Colonic mucosa (tissue), 4 donors: ENCODE results near the gene PRDX2. TPM values are rescaled to one million over a fixed set of nuclear protein-coding genes. Genes with fewer than 3 reads are reported as not detected.

Experiments
- DNase-seq: peaks from one replicate; pipeline ENCODE4 v3.0.0-alpha.2; 2020
- H3K27ac ChIP-seq: fragments of 200-600 bp; one replicate; pipeline ENCODE4 v1.8.0; 2021
- H3K27me3 ChIP-seq: fragments of 200-600 bp; one replicate; pipeline ENCODE4 v1.8.0; 2021
- H3K36me3 ChIP-seq: fragments of 200-600 bp; one replicate; pipeline ENCODE4 v1.8.0; 2021
- H3K4me1 ChIP-seq: fragments of 200-600 bp; one replicate; pipeline ENCODE4 v1.8.0; 2021; ENCODE audit warnings: mild to moderate bottlenecking
- H3K4me3 ChIP-seq: fragments of 200-600 bp; one replicate; pipeline ENCODE4 v1.8.0; 2021
- H3K9ac ChIP-seq, 2 donors: one replicate each; pipeline ENCODE4 v1.7.0; 2013; ENCODE audit warnings: control low read depth in 2 of 2, low read depth in 2 of 2, low read length in 2 of 2
- H3K9me3 ChIP-seq: fragments of 200-600 bp; one replicate; pipeline ENCODE4 v1.8.0; 2021
- intact Hi-C: fragments of 100-400 bp; cut with DNase I; formaldehyde crosslinking; loops from one replicate; pipeline ENCODE4 v1.14.1; 2022
- total RNA-seq, 2 donors: library from RNA; stranded (reverse); fragmentation: NEBNext Ultra II Directional in 1 of 2; extraction: Animal tissue kit (Norgen Biotek cat#: 25700) in 1 of 2; gene quantifications; one replicate each; pipeline ENCODE4 v1.2.1, GENCODE V29; 2021
- TF ChIP-seq, protein P1 (sequence below): fragments of 200-600 bp; IDR thresholded peaks from one replicate; pipeline ENCODE4 v1.8.0; 2022; ENCODE audit warnings: antibody characterized with exemption, mild to moderate bottlenecking
- donor health status: healthy.
- donor health status: DM: no; HTN: no; CAD: no.
- donor health status: DM: no; HTN: no; CAD: no.

PRDX2 gene
- total RNA-seq, 2 donors from 2014 or later: 347 to 417 TPM

GRCh38 chr19:12785431-12786031 is 16.1 kb downstream of the PRDX2 start:
- Histone ChIP-seq H3K4me1 (peaks cover 35% of the 10 kb centered on the region), H3K27ac (peak overlapping the region; percentile 100), H3K9ac (peak overlapping the region; percentile 41 to 58), H3K9me3 (no peaks in the 10 kb centered on the region), H3K36me3 (no peaks in the 10 kb centered on the region), H3K4me3 (no peak overlapping the region), H3K27me3 (no peaks in the 10 kb centered on the region)
- intact Hi-C loops: no loop called here
- TF ChIP-seq, protein P1, sequence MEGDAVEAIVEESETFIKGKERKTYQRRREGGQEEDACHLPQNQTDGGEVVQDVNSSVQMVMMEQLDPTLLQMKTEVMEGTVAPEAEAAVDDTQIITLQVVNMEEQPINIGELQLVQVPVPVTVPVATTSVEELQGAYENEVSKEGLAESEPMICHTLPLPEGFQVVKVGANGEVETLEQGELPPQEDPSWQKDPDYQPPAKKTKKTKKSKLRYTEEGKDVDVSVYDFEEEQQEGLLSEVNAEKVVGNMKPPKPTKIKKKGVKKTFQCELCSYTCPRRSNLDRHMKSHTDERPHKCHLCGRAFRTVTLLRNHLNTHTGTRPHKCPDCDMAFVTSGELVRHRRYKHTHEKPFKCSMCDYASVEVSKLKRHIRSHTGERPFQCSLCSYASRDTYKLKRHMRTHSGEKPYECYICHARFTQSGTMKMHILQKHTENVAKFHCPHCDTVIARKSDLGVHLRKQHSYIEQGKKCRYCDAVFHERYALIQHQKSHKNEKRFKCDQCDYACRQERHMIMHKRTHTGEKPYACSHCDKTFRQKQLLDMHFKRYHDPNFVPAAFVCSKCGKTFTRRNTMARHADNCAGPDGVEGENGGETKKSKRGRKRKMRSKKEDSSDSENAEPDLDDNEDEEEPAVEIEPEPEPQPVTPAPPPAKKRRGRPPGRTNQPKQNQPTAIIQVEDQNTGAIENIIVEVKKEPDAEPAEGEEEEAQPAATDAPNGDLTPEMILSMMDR: no peak
- DNase-seq: peak; percentile 53

DNA sequence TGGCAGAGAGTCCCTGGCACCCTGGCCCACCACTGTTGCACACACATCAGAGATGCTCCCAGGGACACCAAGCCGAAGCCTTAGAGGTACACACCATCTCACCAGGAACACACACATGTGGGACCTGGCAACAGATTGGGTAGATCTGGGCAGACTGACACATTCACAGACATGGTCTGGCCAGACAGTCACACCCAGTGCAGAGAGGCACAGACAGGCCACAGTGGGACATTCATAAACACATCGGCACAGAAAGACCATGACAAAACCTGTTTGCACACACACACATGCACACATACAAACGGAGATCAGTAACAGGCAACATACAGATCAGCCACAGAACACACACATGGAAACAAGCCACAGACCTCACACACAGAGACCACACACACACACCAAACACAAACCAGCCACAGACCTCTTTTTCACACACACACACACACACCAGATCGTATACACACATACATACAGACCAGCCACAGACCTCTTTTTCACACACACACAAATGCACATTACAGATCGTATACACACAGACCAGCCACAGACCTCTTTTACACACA is 16.6 kb downstream of the PRDX2 start:
- H3K27me3 ChIP-seq: no peaks in the 10 kb centered on the region
- peak overlapping the region; percentile 100 for H3K27ac ChIP-seq
- H3K4me3 ChIP-seq: no peak overlapping the region
- peaks cover 35% of the 10 kb centered on the region for H3K4me1 ChIP-seq
- no peaks in the 10 kb centered on the region for H3K9me3 ChIP-seq
- no peak for DNase-seq
- no peaks in the 10 kb centered on the region for H3K36me3 ChIP-seq
- TF ChIP-seq, protein P1: no peak
- H3K9ac ChIP-seq: peak overlapping the region in 1 of 2 donors; percentile 41
- intact Hi-C loops: no loop called here

DNA sequence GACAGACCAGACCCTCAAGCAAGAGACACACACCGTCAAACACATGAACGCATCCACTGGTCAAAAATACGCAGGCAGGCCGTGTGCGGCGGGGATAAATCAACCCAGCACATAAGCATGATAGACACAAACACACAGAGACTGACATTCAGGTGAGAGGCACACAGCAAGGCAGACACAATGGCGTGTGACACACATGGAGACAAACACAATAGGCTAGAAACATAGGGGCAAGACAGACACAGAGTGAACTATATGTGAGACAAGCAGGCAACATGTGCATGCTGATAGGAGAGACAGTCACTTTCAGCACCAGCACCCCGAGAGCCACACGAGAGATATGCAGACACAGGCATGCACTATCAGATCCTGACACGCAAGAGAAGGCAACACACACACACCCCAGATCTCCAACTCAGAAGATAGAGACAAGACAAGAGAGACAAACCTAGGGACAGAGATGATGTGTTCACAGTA is 17.2 kb downstream of the PRDX2 start:
- H3K27ac ChIP-seq: peak overlapping the region; percentile 100
- no peak for DNase-seq
- no peaks in the 10 kb centered on the region for H3K9me3 ChIP-seq
- TF ChIP-seq, protein P1: no peak
- H3K4me1 ChIP-seq: peaks cover 35% of the 10 kb centered on the region
- H3K27me3 ChIP-seq: no peaks in the 10 kb centered on the region
- H3K4me3 ChIP-seq: no peak overlapping the region
- intact Hi-C loops: no loop called here
- peak overlapping the region in 1 of 2 donors; percentile 41 for H3K9ac ChIP-seq
- H3K36me3 ChIP-seq: no peaks in the 10 kb centered on the region

DNA sequence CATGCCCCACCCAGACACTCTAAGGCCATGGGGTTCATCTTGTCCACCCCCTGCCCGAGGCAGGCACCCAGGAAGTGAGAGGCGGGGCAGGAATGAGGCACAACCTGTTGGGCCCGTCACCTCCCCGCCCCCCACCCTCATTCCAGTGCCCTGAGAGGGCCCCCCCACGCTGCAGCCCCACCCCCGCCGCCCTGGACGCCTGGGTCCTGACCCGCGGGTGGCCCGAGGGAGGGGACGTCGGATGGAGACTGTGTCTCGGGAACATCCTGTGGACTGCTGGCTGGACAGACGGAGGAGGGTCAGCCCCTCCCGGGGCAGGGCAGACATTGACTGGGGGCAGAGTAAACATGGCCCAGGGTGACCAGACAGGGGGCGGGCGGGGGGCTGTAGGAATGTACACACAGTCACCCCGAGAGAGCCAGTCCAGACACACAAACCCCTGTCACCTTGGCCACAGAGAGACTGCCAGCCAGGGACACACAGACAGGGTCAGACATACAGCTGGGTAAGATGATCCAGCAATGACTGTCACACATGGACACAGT is 17.7 kb downstream of the PRDX2 start:
- H3K27ac ChIP-seq: peak overlapping the region; percentile 100
- H3K9ac ChIP-seq: peak overlapping the region; percentile 41 to 52
- H3K4me1 ChIP-seq: peaks cover 35% of the 10 kb centered on the region
- peak; percentile 71 for DNase-seq
- no peaks in the 10 kb centered on the region for H3K36me3 ChIP-seq
- H3K27me3 ChIP-seq: no peaks in the 10 kb centered on the region
- intact Hi-C loops: no loop called here
- TF ChIP-seq, protein P1: no peak
- no peaks in the 10 kb centered on the region for H3K9me3 ChIP-seq
- H3K4me3 ChIP-seq: no peak overlapping the region

GRCh38 chr19:12783291-12783848 is 18.2 kb downstream of the PRDX2 start:
- intact Hi-C loops: no loop called here
- H3K36me3 ChIP-seq: no peaks in the 10 kb centered on the region
- H3K27me3 ChIP-seq: no peaks in the 10 kb centered on the region
- peak overlapping the region; percentile 42 for H3K4me3 ChIP-seq
- peak overlapping the region; percentile 100 for H3K27ac ChIP-seq
- H3K9me3 ChIP-seq: no peaks in the 10 kb centered on the region
- no peak for DNase-seq
- H3K9ac ChIP-seq: peak overlapping the region; percentile 41 to 65
- H3K4me1 ChIP-seq: peaks cover 32% of the 10 kb centered on the region
- TF ChIP-seq, protein P1: no peak
